Measurements from ENCODE around the gene FAM118A. TPM values are rescaled to one million over a fixed set of nuclear protein-coding genes. Genes with fewer than 3 reads are reported as not detected.

FAM118A gene
- total RNA-seq, 2 donors from 2014 or later = 54.4 to 244 TPM

- Histone ChIP-seq H3K27ac (no peak overlapping the region), H3K4me1 (ENCODE audit: control insufficient read depth in 1 of 2, low read depth in 2 of 2) (peaks cover 15 to 30% of the 10 kb centered on the region in 2 donors), H3K27me3 (replicated peaks; ENCODE audit: insufficient read depth) (no peaks in the 10 kb centered on the region), H3K4me3 (no peak overlapping the region), H3K36me3 (no peaks in the 10 kb centered on the region), H3K9me3 (no peaks in the 10 kb centered on the region)
- DNase-seq (ENCODE audit: low spot score) = no peak
- no peak for TF ChIP-seq CTCF (IDR thresholded peaks at IDR 0.05)
- no peak for ATAC-seq (ENCODE audit: insufficient number of reproducible peaks, low FRiP score, low read depth)
Observed at GRCh38 chr22:45278125-45278524, 31.6 kb upstream of the FAM118A start.

DNA sequence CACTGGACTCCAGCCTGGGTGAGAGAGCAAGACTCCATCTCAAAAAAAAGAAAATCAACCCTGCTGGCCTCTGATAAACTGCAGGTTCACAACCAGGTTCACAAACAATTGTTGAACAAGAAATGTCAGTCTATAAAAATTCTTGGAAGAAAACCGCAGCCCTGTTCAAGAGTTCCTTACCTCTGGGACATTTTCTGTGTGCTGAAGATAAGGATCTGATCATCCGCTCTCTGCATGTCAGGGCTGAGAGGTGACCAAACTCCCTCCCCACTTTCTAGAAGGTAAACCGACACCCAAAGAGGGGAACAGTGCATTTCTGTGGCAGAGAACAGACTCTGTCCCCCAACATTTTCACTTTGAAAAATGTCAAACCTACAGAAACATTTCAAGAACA lies 29.1 kb upstream of the FAM118A start:
- H3K9me3 ChIP-seq = no peaks in the 10 kb centered on the region
- H3K4me3 ChIP-seq = no peak overlapping the region
- TF ChIP-seq CTCF (IDR thresholded peaks at IDR 0.05) = no peak
- H3K4me1 ChIP-seq (ENCODE audit: control insufficient read depth in 1 of 2, low read depth in 2 of 2) = peaks cover 20 to 47% of the 10 kb centered on the region in 2 donors
- DNase-seq (ENCODE audit: low spot score) (no peak), ATAC-seq (ENCODE audit: insufficient number of reproducible peaks, low FRiP score, low read depth) (no peak)
- H3K27ac ChIP-seq = peak overlapping the region; percentile 53 to 73
- no peaks in the 10 kb centered on the region for H3K27me3 ChIP-seq (replicated peaks; ENCODE audit: insufficient read depth)
- no peaks in the 10 kb centered on the region for H3K36me3 ChIP-seq

DNA sequence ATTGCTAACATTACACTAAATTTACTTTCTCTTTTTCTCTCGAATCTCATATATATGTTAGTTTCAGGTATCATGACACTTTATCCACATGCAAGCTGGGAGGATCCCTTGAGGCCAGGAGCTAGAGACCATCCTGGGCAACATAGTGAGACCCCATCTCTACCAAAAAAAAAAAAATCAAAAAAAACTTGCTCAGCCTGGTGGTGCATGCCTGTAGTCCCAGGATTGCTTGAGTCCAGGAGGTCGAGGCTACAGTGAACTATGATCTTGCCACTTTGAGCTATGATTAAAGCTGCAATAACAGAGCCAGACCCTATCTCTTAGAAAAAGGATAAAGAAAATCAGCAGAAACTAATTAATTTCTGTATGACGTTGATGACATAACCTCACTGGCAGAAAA lies 28.7 kb upstream of the FAM118A start:
- Histone ChIP-seq H3K4me3 (no peak overlapping the region), H3K4me1 (ENCODE audit: control insufficient read depth in 1 of 2, low read depth in 2 of 2) (peaks cover 20 to 47% of the 10 kb centered on the region in 2 donors), H3K9me3 (no peaks in the 10 kb centered on the region), H3K27me3 (replicated peaks; ENCODE audit: insufficient read depth) (no peaks in the 10 kb centered on the region), H3K36me3 (no peaks in the 10 kb centered on the region), H3K27ac (no peak overlapping the region)
- TF ChIP-seq CTCF (IDR thresholded peaks at IDR 0.05) = no peak
- DNase-seq (ENCODE audit: low spot score) (no peak), ATAC-seq (ENCODE audit: insufficient number of reproducible peaks, low FRiP score, low read depth) (no peak)

DNA sequence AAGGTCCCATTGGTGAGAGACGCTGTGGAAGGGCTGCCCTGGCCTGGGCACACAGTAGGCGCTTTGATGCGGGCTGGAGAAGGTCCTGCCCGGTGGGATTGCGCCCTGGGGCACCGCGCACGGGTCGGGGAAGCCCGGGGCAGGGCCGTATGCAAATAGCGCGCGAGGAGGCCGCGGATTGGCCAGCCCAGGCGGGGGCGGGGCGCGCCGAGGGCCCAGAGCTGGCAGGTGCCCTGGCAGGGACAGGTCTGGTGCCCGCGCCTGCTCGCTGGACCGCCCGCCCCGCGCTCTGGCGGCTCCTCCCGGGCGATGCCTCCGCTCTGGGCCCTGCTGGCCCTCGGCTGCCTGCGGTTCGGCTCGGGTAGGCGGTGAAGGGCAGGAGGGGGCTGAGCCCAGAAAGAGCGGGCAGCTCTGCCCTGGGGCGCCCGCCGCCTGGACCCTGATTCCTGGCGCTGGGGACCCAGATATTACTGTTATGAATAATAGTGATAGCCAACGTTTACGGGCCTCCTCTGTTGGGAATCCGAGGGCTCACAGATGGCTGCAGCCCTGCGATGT lies 24.9 kb upstream of the FAM118A start, which contains the start of gene UPK3A:
UPK3A (plus strand) TSS at position 245 of the 558 bp plus-strand sequence; CDS start at position 310, 65 bp downstream.
- TF ChIP-seq CTCF (IDR thresholded peaks at IDR 0.05) = no peak
- ATAC-seq (ENCODE audit: insufficient number of reproducible peaks, low FRiP score, low read depth) (no peak), DNase-seq (ENCODE audit: low spot score) (no peak)
- Histone ChIP-seq H3K4me1 (ENCODE audit: control insufficient read depth in 1 of 2, low read depth in 2 of 2) (peaks cover 12 to 40% of the 10 kb centered on the region in 2 donors), H3K4me3 (peak within 1 kb of the TSS; percentile 69), H3K9me3 (no peaks in the 10 kb centered on the region), H3K27ac (no peak within 1 kb of the TSS), H3K27me3 (replicated peaks; ENCODE audit: insufficient read depth) (no peaks in the 10 kb centered on the region), H3K36me3 (no peaks in the 10 kb centered on the region)

DNA sequence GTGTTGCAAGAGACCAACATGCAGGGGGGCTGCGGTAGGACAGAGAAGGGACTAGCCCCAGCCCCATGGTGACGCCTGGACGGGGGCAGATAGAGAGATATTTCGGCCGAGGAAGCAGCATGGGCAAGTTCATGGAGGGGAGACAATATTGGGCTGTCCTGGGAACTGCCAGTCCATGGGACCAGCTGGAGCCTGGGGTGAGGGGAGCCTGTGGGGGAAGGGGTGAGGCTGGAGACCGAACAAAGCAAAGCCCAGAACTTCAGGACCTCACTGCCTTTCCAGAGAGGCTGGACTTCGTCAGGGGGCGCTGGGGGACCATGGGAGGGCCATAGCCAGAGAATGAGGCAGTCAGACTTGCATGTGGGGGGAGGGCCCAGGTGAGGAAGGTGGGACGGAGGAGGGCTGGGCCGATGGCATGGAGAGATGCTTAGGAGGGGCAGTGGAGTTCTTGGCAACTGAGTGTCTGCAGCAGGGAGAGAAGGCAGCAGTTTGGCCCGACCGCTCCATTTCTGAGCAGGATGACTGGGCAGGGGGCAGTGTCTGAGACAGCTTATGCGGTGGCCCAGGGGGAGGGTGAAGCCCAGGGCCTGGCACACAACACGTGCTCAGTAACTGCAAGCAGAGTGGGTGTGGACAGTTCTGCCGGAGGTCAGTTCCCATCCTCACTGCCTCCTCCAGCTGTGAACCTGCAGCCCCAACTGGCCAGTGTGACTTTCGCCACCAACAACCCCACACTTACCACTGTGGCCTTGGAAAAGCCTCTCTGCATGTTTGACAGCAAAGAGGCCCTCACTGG lies 24.3 kb upstream of the FAM118A start:
- peaks cover 7 to 35% of the 10 kb centered on the region in 2 donors for H3K4me1 ChIP-seq (ENCODE audit: control insufficient read depth in 1 of 2, low read depth in 2 of 2)
- H3K27ac ChIP-seq = no peak overlapping the region
- no peak for TF ChIP-seq CTCF (IDR thresholded peaks at IDR 0.05)
- no peak for ATAC-seq (ENCODE audit: insufficient number of reproducible peaks, low FRiP score, low read depth)
- H3K4me3 ChIP-seq = peak overlapping the region; percentile 69
- DNase-seq (ENCODE audit: low spot score) = no peak
- H3K36me3 ChIP-seq = no peaks in the 10 kb centered on the region
- H3K27me3 ChIP-seq (replicated peaks; ENCODE audit: insufficient read depth) = no peaks in the 10 kb centered on the region
- no peaks in the 10 kb centered on the region for H3K9me3 ChIP-seq
